ELF-1 (cell line): ENCODE data around the gene KIF16B.

ENCODE experiments used
- DNase-seq: peaks from one replicate; pipeline ENCODE4 v3.0.0-alpha.2; 2016; ENCODE audit warnings: low read depth, low spot score

The KIF16B gene

DNA sequence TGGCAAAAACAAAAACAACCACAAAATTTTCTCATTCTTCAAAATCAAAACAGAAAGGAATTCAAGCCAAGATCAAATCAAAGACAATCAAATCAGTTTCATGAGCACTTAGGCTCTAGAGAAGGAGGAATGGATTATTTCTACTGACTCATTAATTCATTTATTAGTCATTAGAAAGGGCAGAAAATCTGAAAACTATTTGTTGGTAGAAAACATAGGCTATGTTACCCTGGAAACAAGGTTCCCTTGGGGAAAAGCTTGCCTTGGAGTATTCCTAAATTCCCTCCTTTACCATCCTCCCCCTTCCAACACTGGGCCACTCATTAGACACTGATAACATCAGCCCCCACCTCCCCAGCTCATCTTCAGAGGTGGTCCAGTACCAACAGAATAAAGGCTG is 17.5 kb downstream of the KIF16B start:
- DNase-seq: no peak

DNA sequence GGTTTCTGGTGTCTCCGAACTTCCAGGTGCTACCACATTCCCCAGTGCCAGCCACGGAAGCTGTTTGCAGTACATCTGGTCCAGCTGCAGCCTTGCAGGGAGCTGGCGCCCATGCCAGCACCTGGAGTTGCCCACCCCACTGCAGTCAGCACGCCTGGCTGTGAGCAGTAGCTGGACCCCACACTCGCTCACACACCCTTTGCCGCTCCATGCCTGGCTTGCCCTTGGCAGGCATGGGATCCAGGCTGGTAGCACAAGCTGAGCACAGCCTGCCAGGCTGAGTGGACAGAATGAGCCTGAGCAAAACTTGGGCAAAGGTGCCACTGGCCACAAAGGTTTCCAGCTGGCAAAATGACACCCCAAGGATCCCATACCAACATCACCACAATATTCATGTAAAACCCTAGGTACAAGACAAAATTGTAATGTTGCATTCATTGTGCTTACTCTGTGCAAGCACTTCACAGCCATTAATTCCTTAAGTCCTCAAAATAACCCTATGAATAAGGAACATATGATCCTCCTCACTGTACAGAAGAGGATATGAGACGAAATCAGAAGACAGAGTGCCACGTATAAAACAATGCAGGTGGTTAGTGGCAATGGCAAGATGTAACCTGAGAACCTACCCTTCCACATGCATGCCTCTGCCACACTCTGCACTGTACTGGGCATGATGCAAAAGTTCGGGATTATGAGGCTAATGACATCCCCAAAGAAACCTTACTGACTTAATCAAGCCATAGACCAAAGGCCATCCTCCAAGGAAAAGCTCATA is 18.3 kb downstream of the KIF16B start:
- DNase-seq: no peak

DNA sequence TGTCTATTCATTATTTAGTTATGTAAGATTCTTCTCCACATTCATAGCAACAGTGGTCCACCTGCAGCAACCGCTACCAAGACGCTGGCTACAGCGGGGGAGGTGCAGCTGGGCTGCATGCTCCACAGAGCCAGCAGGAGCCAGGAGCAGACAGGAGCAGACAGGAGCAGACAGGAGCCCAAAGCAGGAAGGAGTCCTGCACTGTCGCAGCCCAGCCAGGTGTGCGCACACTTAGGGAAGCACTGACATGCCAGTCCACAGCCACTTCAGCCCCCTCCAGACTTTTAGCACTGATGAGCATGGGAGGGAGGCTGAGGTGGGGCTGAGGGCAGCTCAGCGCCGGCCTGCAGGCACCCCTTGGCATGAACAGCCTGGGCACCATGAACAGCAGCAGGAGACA is 19.6 kb downstream of the KIF16B start:
- no peak for DNase-seq

DNA sequence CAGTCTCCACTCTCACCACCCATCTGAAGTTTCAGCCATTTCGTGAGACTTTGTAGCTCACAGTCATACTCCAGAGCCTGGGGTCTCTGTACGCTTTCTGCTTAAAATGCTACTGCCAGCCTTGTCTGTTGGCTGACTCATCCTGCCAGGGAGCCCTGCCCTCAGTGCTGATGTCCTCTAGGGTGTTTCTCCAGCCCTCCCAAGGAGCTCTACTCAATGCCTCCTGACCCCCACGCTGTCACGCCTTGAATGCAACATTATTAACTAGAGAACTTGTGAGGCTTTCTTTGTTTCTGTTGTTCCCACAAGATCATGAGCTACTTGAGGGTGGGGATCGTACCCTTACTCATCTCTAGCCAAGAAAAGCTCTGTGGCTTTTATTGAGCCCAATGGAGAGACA is 20.1 kb downstream of the KIF16B start:
- no peak for DNase-seq

DNA sequence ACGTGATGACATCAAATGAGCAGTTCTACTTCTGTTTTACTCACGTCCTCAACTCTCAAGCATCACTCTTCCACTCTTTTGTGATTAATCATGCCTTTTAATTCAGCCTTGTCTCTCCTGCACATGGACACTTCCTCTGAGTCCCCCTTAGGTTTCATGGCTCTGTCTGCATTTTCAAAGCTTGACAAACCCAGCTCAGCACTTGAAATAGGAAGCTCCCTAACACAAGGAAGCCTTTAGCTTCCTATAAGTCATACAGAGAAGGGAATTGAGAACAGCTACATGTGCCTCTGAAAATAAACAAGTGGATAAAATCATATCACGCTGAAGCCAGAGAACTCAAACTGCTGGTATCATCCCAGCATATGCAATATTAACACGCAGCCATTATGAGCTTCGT is 21.2 kb downstream of the KIF16B start:
- no peak for DNase-seq

DNA sequence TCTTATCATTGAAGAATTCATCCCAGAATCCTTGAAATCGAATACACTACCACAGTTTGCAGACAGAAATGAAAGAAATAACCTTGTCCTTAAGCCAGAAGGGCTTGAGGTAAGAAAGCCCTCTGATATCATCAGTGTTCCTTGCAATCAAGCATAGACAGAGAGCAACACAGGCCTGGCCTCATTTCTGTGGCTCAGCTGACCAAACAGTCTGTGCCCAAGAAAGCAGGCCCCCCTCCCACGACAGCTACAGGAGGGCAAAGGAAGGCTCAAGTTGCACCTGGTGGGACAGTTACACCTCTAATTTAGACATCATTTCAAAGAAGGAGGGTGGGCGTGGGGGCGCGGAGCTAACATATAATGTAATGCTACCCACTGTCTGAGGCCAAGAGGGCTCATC is 21.6 kb downstream of the KIF16B start:
- no peak for DNase-seq

DNA sequence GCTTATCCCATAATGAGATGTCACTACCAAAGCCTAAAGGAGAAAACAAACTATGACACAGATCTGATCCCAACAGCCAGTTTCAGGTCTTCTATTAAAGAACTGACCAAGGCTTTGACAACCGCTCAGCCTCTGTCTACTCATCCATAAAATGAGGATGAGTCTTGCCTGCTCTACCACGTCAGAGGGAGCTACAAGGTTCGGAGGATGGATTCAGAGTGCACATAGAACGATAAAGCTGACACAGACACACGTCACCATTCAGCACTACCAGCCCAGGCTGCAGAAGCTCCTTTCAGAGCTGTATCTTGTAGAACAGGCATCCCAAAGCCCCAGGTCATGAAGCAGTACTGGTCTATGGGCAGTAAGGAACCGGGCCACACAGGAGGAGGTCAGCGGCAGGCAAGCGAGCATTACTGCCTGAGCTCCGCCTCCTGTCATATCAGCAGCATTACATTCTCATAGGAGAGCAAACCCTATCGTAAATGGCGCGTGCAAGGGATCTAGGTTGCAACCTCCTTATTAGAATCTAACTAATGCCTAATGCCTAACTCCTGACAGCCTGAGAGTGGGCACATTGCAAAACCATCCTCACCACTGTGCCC is 25.1 kb downstream of the KIF16B start:
- DNase-seq: peak; percentile 52

DNA sequence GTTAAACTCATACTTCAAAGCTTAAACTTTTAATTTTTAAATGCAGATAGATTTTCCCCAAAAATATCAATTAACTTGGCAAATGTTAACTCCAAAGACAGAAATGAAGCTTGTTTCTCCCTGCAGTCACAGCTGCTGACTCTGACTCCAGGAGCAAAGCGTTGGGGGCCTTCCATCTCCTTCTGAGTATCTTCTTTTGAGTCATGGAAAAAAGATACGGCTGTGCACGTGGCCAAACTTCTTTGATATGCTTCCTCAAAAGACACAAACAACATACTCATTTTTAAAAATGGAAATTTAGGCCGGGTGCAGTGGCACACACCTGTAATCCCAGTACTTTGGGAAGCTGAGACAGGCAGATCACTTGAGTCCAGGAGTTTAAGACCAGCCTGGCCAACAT is 28.3 kb downstream of the KIF16B start:
- no peak for DNase-seq

DNA sequence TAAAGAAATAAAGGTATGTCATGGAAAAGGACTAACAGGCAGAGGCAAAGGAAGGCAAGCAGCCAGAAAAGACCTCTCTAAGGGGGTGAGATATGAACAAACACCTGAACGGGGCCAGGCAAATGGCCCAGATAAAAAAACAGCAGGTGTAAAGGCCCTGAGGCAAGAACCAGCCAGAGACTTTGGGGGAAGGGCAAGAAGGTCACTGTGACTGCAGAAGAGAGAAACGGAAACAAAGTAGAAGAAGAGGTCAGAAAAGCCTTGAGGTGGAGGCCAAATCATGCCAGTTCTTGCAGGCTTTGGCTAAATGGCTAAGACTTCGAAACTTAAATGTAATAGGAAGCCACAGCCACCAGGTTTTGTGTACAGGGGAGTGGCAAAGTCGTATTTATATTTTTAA is 30.8 kb downstream of the KIF16B start:
- DNase-seq: peak; percentile 53

DNA sequence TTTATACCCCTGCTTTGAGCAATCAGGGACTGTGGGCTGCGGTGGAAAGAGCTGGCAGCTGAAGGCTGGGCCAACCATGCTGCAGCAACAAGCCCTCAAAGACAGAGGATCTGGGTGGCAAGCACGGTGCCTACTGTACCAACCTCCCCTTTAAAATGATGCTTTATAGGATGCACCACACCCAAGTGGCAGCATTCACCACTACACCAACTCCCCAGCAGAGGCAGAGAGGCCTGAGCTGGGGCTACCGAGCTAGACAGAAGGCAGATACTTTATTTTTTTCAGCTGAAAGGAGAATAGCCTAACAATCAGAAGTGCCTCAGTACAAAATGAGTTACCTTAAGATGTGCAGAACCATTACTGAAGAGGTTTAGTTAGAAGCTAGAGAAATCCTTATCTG is 31.4 kb downstream of the KIF16B start:
- no peak for DNase-seq

DNA sequence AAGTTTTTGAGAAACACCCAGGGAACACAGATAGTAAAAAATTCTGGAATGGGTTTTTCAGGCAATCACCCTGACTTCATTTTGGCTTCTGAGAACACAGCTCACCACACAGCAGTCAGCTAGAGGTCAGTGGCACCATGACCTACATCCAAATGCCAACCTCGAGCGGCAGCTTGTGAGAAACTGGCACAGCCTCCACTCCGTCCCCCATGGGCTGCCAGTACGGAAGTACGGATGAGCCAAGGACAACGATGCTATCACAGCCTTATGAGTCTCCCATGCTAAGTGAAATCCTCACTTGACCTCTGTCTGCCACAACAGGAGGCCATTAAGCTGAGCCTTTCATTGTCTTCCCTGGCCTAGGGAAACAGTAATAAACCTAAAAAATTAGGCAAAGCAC is 32.0 kb downstream of the KIF16B start:
- DNase-seq: no peak

DNA sequence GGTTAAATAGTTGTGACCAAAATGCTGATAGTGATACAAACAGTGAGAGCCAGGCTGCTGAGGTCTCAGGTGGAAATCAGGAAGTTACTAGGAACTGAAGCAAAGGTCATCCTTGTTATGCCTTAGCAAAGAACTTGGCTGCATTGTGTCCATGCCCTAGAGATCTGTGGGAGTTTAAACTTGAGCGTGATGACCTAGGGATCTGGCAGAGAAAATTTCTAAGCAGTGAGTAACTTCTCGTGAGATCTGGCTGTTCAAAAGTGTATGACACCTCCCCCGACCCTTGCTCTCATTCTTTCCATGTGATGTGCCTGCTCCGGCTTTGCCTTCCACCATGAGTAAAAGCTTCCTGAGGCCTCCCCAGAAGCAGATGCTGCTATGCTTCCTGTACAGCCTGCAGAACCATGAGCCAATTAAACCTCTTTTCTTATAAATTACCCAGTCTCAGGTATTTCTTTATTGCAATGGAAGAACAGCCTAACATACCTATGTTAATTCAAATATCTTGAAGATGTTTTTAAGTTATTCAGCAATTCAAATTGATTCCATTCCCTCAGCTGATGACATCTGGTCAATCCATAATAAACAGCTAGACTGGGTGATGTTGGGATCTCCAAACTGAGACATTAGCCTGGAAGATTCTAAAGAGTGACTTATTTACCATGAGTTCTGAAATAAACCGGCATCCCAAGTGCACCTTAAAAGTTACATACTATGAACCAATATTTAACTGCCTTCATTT is 33.8 kb downstream of the KIF16B start:
- no peak for DNase-seq

DNA sequence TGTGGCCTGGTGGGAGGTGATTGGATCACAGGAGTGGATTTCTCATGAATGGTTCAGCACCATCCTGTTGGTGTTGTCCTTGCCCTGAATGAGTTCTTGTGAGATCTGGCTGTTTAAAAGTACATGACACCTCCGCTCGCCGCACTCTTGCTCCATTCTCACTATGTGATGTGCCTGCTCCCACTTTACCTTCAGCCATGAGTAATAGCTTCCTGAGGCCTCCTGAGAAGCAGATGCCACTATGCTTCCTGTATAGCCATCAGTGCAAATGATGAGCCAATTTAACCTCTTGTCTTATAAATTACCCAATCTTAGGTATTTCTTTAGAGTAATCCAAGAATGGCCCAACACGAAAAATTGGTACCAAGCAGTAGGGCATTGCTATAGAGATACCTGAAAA is 34.5 kb downstream of the KIF16B start:
- DNase-seq: no peak

DNA sequence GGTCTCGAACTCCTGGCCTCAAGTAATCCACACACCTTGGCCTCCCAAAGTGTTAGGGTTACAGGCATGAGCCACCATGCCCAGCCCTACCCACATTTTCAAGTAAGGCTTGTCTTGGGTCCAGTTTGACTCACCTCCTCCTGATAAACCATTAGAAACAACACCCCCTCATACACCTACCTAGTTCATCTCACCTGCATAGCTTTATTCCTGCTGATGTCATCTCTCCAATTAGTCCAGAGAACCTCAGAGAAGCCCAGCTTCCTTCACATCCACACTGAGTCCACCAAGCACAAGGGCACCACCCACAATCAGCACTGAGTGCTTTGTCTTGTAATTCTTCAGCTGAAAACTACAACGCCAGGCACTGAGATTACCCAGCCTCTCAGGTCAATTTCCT is 35.3 kb downstream of the KIF16B start:
- no peak for DNase-seq

DNA sequence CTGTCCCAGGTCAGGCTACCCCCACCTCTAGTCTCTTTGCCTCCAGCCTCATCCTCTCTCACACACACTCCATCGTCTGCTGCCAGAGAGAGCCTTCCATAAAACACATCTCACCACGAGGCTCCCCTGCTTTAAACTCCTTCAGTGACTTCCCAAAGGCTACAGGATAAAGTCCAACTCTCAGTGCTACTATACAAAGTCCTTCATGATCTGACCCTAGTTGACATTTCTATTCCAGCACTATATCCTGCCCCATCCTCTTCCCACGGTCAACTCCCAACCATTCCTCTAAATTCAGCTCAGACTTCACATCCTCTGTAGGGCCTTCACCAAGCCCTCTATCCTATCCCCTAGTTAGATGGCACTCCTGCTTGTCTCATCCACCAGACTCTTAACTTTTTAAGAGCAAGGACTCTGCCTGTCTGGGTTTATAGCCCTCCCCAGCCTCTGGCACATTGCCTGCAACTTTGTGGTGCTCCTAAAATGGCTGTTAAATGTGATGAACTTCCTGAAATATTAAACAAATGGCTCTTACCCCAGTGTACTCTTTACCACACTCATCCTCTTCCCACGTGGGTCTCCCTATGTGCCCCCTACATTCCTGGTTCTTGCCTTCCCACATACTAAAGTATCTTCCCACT is 36.1 kb downstream of the KIF16B start:
- DNase-seq: no peak

DNA sequence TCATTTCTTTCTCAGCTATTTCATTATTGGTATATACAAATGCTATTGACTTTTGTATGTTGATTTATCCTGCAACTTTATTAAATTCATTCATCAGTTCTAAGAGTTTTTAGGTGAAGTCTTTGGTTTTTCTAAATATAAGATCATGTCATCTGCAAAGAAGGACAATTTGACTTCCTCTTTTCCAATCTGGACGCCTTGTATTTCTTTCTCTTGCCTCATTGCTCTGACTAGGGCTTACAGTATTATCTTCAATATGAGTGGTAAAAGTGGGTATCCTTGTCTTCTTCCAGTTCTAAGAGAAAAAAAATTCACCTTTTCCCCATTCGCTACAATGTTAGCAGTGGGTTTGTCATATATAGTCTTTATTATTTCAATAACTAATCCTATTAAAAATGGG is 38.0 kb downstream of the KIF16B start:
- DNase-seq: no peak

DNA sequence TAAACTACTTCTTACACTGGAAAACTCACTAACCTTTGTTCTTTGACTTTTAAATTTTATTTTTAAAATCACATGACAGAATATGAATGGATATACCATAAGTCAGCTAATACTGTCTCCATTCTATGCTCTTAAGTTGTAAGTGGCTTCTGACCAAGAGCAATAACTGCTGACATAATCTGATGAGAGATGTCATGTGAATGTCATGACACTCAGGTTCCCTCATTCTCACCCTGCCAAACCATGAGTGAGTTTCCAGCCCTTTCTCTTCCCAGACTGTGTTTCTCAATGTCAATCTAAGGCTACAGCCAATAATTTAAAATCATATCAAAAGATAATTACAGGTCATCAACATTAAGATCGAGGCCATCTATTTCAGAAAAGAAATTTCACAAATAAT is 39.7 kb downstream of the KIF16B start:
- no peak for DNase-seq

DNA sequence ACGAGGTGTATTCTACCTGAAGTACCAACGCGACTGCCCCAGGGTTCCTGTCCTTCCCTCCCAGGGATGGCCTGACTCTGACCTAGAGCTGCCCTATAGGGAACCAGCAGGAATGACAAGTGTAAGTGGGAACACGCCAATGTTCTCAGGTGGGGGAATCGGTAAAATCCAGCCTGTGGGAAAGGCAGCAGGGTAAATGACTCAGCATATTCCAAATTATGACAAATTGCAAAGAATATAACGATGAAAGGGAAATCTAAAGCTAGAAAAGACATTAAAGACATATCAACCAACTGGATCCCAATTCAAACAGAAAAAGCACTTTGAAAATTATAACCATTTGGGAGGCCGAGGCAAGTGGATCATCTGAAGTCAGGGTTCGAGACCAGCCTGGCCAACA is 41.8 kb downstream of the KIF16B start:
- DNase-seq: no peak

DNA sequence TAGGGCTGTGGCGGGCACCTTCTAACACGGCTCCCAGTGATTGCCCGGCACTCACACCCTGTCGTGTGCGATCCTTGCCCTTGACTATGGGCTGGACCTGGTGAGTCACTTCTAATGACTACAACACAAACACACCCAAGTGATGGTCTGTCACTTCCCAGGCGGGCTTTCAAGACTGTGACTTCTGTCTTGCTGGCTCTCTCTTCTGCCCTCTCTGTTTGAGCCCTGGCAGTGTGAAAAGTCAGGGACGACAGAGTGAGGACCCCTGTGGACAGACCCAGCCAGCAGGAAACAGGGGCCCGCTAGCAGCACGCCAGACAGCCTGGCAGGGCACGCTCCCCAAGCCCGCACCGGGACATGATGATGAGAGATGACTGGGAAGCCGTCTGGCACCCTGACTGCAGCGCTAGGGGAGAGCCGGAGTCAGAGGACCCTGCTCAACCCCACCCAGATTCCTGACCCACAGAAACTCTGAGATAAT is 43.0 kb downstream of the KIF16B start:
- no peak for DNase-seq

DNA sequence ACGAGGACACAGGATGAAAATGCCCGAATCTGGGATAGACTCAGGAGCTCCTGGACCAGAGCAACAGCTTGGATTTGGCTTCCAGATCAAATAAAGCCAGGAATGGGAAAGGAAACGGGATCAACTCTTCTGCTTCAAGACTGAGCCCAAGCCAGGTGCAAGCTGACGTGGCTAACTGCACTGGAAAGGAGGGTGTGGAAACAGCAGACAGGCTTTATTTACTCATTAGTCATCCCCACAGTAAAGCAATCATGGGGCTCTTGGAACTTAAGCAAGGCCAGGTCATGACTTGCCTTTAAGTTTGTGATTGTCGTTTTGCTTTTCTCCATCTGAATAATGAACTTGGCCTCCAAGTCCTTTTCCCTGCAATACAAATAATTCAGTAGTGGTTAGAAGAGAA is 45.2 kb downstream of the KIF16B start:
- DNase-seq: peak; percentile 71

DNA sequence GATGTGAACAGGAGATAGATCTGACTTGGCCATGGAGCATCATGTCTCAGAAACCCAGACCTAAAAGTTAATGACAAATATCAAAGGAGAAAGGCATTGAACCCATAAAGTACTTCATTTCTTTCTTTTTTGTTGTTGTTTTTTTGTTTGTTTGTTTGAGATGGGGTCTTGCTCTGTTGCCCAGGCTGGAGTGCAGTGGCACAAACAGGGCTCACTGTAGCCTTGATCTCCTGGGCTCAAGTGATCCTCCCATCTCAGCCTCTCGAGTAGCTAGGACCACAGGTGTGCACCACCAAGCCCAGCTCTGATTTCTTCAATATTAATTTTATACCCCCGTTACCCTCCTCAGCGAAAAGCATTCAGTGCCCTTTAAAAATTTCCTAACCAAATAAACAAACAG is 45.8 kb downstream of the KIF16B start:
- no peak for DNase-seq
